GM12878 (cell line): ENCODE results near the gene AXIN1. TPM values are rescaled to one million over a fixed set of nuclear protein-coding genes. Genes with fewer than 3 reads are reported as not detected.

Experiments
- ATAC-seq: fragments of 200-7000 bp; cut with Tn5 transposase; 3 replicates; pipeline ENCODE4 v1.9.1; 2020; ENCODE audit warnings: mild to moderate bottlenecking, moderate library complexity
- BruUV-seq: library from RNA; stranded (reverse); fragments of 400-500 nt; replicated peaks from 2 replicates; lab custom pipeline; 2021; lab: Mats Ljungman, UMichigan
- CTCF ChIA-PET: fragments of 300-600 bp; sonication (Branson Sonifier 250); formaldehyde crosslinking; extraction: SDS; loops from one replicate; lab custom pipeline; 2021; ENCODE audit warnings: inconsistent platforms; lab: Yijun Ruan, JAX
- POLR2A ChIA-PET: fragments of 350-600 bp; formaldehyde crosslinking; extraction: SDS; loops from one replicate; lab custom pipeline; 2021; ENCODE audit warnings: inconsistent platforms; lab: Charles Lee
- RAD21 ChIA-PET: fragments of 300-600 bp; sonication (Branson Sonifier 250); formaldehyde crosslinking; loops from one replicate; lab custom pipeline; 2023; ENCODE audit warnings: antibody characterized with exemption; ENCODE audit not compliant: unreplicated experiment; lab: Charles Lee
- SMC1A ChIA-PET: fragments of 300-600 bp; sonication (Branson Sonifier 250); formaldehyde crosslinking; loops from one replicate; lab custom pipeline; 2023; ENCODE audit not compliant: unreplicated experiment, uncharacterized antibody; lab: Charles Lee
- DNase-seq: peaks from one replicate; pipeline ENCODE4 v3.0.0-alpha.2; 2011; ENCODE audit warnings: low read depth, low spot score
- FAIRE-seq: peaks from 3 replicates; lab custom pipeline; 2011; peaks lifted over from hg19 to GRCh38; lab: Jason Lieb, UNC
- H2AFZ ChIP-seq: 2 replicates; pipeline ENCODE4 v1.6.0; 2011; ENCODE audit warnings: low read depth, low read length, control low read depth; ENCODE audit not compliant: control insufficient read depth
- H3K27ac ChIP-seq: 2 replicates; pipeline ENCODE4 v1.5.1; 2011; ENCODE audit warnings: control low read depth; ENCODE audit not compliant: control insufficient read depth, insufficient read depth
- H3K27me3 ChIP-seq, 2 experiments: replicated peaks in 1 of 2; 2 replicates each; pipeline versions ENCODE4 v1.6.0 to v1.6.1; 2011; ENCODE audit warnings: low read length in 1 of 2; ENCODE audit not compliant: control insufficient read depth in 2 of 2, insufficient read depth in 2 of 2
- H3K36me3 ChIP-seq, 2 experiments: 2 replicates each; pipeline ENCODE4 v1.5.1; 2011; ENCODE audit warnings: low read length in 1 of 2; ENCODE audit not compliant: control insufficient read depth in 2 of 2, insufficient read depth in 2 of 2
- H3K4me1 ChIP-seq: 2 replicates; pipeline ENCODE4 v1.6.1; 2011; ENCODE audit warnings: mild to moderate bottlenecking, low read length, moderate library complexity, mixed read lengths; ENCODE audit not compliant: control insufficient read depth, insufficient read depth
- H3K4me2 ChIP-seq: 2 replicates; pipeline ENCODE4 v1.6.0; 2011; ENCODE audit warnings: control low read depth; ENCODE audit not compliant: control insufficient read depth, insufficient read depth
- H3K4me3 ChIP-seq: fragments of 200-600 bp; sonication (generic); 2 replicates; pipeline ENCODE4 v1.5.1; 2016
- H3K79me2 ChIP-seq: 2 replicates; pipeline ENCODE4 v1.6.0; 2011; ENCODE audit warnings: low read length; ENCODE audit not compliant: control insufficient read depth, insufficient read depth
- H3K9ac ChIP-seq: 2 replicates; pipeline ENCODE4 v1.8.0; 2011; ENCODE audit warnings: low read length, control low read depth, mixed read lengths; ENCODE audit not compliant: control insufficient read depth, insufficient read depth
- H3K9me3 ChIP-seq: replicated peaks from 3 replicates; pipeline ENCODE4 v1.5.1; 2011; ENCODE audit warnings: mild to moderate bottlenecking, low read length; ENCODE audit not compliant: control insufficient read depth, insufficient read depth
- H4K20me1 ChIP-seq: 2 replicates; pipeline ENCODE4 v1.6.0; 2011; ENCODE audit not compliant: control insufficient read depth, insufficient read depth
- BMI1 ChIP-seq: fragments of 450-650 bp; IDR thresholded peaks from 2 replicates; pipeline ENCODE4 v1.6.1; 2016; ENCODE audit warnings: mild to moderate bottlenecking, moderate library complexity, borderline replicate concordance
- CEBPB ChIP-seq, 2 experiments: fragments of 150-350 bp in 1 of 2; IDR thresholded peaks; 2 replicates each; pipeline ENCODE4 v1.6.1; 2012 to 2014; ENCODE audit warnings: low read depth in 2 of 2, low read length in 2 of 2, borderline replicate concordance in 1 of 2, inconsistent platforms in 1 of 2
- EP300 ChIP-seq, 2 experiments: fragments of 150-350 bp in 1 of 2; IDR thresholded peaks; 2 replicates each; pipeline ENCODE4 v1.6.1; 2011 to 2012; ENCODE audit warnings: low read depth in 2 of 2, low read length in 2 of 2, borderline replicate concordance in 1 of 2, improper control_type of control experiment in 1 of 2, inconsistent platforms in 1 of 2; ENCODE audit not compliant: control insufficient read depth in 1 of 2
- NFYB ChIP-seq: IDR thresholded peaks from 2 replicates; pipeline ENCODE4 v1.6.1; 2011; ENCODE audit warnings: low read depth, mild to moderate bottlenecking, low read length, improper control_type of control experiment, moderate library complexity; ENCODE audit not compliant: insufficient read depth
- SMC3 ChIP-seq: IDR thresholded peaks from 2 replicates; pipeline ENCODE4 v1.6.1; 2011; ENCODE audit warnings: low read length, improper control_type of control experiment, borderline replicate concordance
- ZNF274 ChIP-seq: IDR thresholded peaks from one replicate; pipeline ENCODE4 v1.8.0; 2011; ENCODE audit not compliant: insufficient read length, insufficient read depth
- WGBS: methylation state at CpG from one replicate; pipeline ENCODE4 v1.1.6; 2016; ENCODE audit warnings: low lambda C conversion rate; ENCODE audit not compliant: insufficient replicate concordance, insufficient coverage; ENCODE audit errors: missing lambda C conversion rate; 5-methylcytosine and 5-hydroxymethylcytosine counted together
- in situ Hi-C: fragments of 300-500 bp; cut with MboI; formaldehyde crosslinking; loops from 9 replicates; pipeline ENCODE4 v1.14.3; 2018; ENCODE audit warnings: mixed read lengths
- intact Hi-C: fragments of 100-400 bp; cut with micrococcal nuclease; formaldehyde crosslinking; loops from one replicate; pipeline ENCODE4 v1.14.2; 2022; ENCODE audit not compliant: unreplicated experiment
- polyA plus RNA-seq, 11 experiments: library from polyadenylated mRNA; depleted of rRNA in 4 of 11; unstranded in 6 of 11; stranded (reverse) in 5 of 11; fragments of >200 nt; fragmentation: Nextera tagmentation in 4 of 11; fragmentation: Illumina TruSeq in 1 of 11; extraction: Ambion mirVana in 4 of 11; extraction: Trizol in 1 of 11; gene quantifications; 1 replicate in 1 of 11; 2 replicates in 10 of 11; pipeline versions ENCODE4 v1.2.1 to v1.2.3, GENCODE V29; 2011 to 2016; ENCODE audit warnings: inconsistent platforms in 2 of 11, missing spikeins in 2 of 11, low read depth in 1 of 11
- total RNA-seq, 4 experiments: library from RNA; depleted of rRNA in 3 of 4; stranded (reverse); fragments of >200 nt in 3 of 4; fragmentation: Illumina TruSeq in 1 of 4; extraction: Trizol in 1 of 4; gene quantifications; 2 replicates each; pipeline versions ENCODE4 v1.2.1 to v1.2.3, GENCODE V29; 2013 to 2021
- TF ChIP-seq, protein P1 (sequence below): fragments of 450-650 bp; IDR thresholded peaks from 2 replicates; pipeline ENCODE4 v1.6.1; 2017; ENCODE audit warnings: mild to moderate bottlenecking

AXIN1 gene
- total and polyA plus RNA-seq, 10 of the 15 experiments (the other 5 are each of a cell fraction or from before 2014, with no cell fraction given): 0.26 to 27.1 (median 7.7) TPM

DNA sequence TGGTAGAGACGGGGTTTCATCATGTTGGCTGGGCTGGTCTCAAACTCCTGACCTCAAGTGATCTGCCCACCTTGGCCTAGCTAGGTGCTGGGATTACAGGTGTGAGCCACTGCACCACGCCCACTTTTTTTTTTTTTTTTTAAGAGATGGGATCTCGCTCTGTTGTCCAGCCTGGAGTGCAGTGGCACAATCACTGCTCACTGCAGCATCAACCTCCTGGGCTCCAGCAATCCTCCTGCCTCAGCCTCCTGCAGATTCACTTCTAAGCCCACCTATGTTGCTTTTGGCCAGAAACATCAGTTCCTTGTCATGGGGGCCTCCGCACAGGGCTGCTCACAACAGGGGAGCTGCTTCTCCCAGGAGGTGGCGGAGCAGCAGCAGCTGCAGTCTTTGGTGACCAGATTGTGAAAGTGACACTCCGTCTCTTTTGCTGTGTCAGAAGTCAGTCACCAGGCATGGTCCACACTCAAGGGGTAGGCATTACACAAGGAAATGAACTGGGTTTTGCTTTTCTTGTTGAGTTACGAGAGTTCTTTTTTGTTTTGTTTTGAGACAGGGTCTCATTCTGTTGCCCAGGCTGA lies 40.0 kb upstream of the AXIN1 start:
- no peak overlapping the region for H3K4me2 ChIP-seq
- H3K4me1 ChIP-seq: peaks cover 8% of the 10 kb centered on the region; the same call in 1 of the 2 replicates
- no peak overlapping the region for H3K9ac ChIP-seq
- ChIA-PET CTCF (interaction anchor here (0.6 to 1.8 kb wide), 6 partner anchors 8 to 109 kb away, joined by 3 to 5 read pairs (median 3); partner anchors contain the start of gene DECR2), POLR2A (interaction anchor here (0.6 kb wide), 1 partner anchor 16 kb away, joined by 3 read pairs; no protein-coding TSS in a partner anchor), RAD21 (interaction anchor here (0.7 kb wide), 1 partner anchor 64 kb away, joined by 3 read pairs; no protein-coding TSS in a partner anchor), SMC1A (interaction anchor here (0.7 kb wide), 1 partner anchor 23 kb away, joined by 3 read pairs; no protein-coding TSS in a partner anchor)
- intact Hi-C loops (loop anchor here (10.0 kb wide), 2 partner anchors 102 to 272 kb away; partner anchors contain the start of gene RHOT2), in situ Hi-C loops (loop anchor here (10.0 kb wide), 1 partner anchor 272 kb away; the partner anchor contains the start of gene RHOT2)
- BruUV-seq: no TSS peak
- ATAC-seq (no peak), DNase-seq (no peak), FAIRE-seq (no peak)
- no peak overlapping the region for H3K4me3 ChIP-seq
- H4K20me1 ChIP-seq: no peaks in the 10 kb centered on the region
- no peaks in the 10 kb centered on the region; the same call in 2 of the 3 replicates for H3K9me3 ChIP-seq
- no peaks in the 10 kb centered on the region for H3K36me3 ChIP-seq
- no peak overlapping the region for H3K27ac ChIP-seq
- 80% methylated on average over 7 of the region's 7 CpGs for WGBS
- no peaks in the 10 kb centered on the region for H3K27me3 ChIP-seq
- H3K79me2 ChIP-seq: peaks cover 2% of the 10 kb centered on the region; the same call in 1 of the 2 replicates
- no peak for TF ChIP-seq CEBPB (IDR thresholded peaks at IDR 0.05; ENCODE audit: borderline replicate concordance in 1 of 2, low read depth in 2 of 2, low read length in 2 of 2)
- no peak for TF ChIP-seq NFYB
- TF ChIP-seq, protein P1, sequence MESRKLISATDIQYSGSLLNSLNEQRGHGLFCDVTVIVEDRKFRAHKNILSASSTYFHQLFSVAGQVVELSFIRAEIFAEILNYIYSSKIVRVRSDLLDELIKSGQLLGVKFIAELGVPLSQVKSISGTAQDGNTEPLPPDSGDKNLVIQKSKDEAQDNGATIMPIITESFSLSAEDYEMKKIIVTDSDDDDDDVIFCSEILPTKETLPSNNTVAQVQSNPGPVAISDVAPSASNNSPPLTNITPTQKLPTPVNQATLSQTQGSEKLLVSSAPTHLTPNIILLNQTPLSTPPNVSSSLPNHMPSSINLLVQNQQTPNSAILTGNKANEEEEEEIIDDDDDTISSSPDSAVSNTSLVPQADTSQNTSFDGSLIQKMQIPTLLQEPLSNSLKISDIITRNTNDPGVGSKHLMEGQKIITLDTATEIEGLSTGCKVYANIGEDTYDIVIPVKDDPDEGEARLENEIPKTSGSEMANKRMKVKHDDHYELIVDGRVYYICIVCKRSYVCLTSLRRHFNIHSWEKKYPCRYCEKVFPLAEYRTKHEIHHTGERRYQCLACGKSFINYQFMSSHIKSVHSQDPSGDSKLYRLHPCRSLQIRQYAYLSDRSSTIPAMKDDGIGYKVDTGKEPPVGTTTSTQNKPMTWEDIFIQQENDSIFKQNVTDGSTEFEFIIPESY: no peak
- TF ChIP-seq ZNF274: no peak
- TF ChIP-seq SMC3: no peak
- TF ChIP-seq EP300 (IDR thresholded peaks at IDR 0.05; ENCODE audit: borderline replicate concordance in 1 of 2, control insufficient read depth in 1 of 2, low read depth in 2 of 2, low read length in 2 of 2): no peak
- TF ChIP-seq BMI1: no peak
- H2AFZ ChIP-seq: no peak overlapping the region
